HG03521 (cell line): Measurements from ENCODE around the gene CDK8.

Source experiments
- ATAC-seq: cut with Tn5 transposase; IDR thresholded peaks from one replicate; pipeline ENCODE4 v1.9.1; 2021; ENCODE audit warnings: mild to moderate bottlenecking, moderate library complexity; ENCODE audit not compliant: unreplicated experiment

Gene CDK8

GRCh38 chr13:26253787-26254582, at the start of gene CDK8:
CDK8 (plus strand) TSS chr13:26254129; CDS start chr13:26254642, 513 bp downstream.
- ATAC-seq = peak; percentile 81

GRCh38 chr13:26208287-26208686, 45.6 kb upstream of the CDK8 start:
- no peak for ATAC-seq

GRCh38 chr13:26213345-26213744, 40.6 kb upstream of the CDK8 start:
- ATAC-seq = no peak

GRCh38 chr13:26213982-26214381, 39.9 kb upstream of the CDK8 start:
- no peak for ATAC-seq

- ATAC-seq = no peak
Observed at GRCh38 chr13:26216042-26216441, 37.9 kb upstream of the CDK8 start.

GRCh38 chr13:26219726-26220125, 34.2 kb upstream of the CDK8 start:
- no peak for ATAC-seq

- no peak for ATAC-seq
Observed at GRCh38 chr13:26220575-26220974, 33.4 kb upstream of the CDK8 start.

- ATAC-seq = no peak
Observed at GRCh38 chr13:26221399-26221720, 32.6 kb upstream of the CDK8 start.

- peak; percentile 94 for ATAC-seq
Observed at GRCh38 chr13:26221721-26222519, 32.0 kb upstream of the CDK8 start, which contains the start of gene RNF6. RNF6 (minus strand) TSS chr13:26222314; CDS start chr13:26219649, 2,665 bp downstream.

- ATAC-seq = peak; percentile 39
Observed at GRCh38 chr13:26222520-26223046, 31.3 kb upstream of the CDK8 start.

- no peak for ATAC-seq
Observed at GRCh38 chr13:26225896-26226617, 27.9 kb upstream of the CDK8 start.

- no peak for ATAC-seq
Observed at GRCh38 chr13:26227166-26227971, 26.6 kb upstream of the CDK8 start.

GRCh38 chr13:26228096-26228495, 25.8 kb upstream of the CDK8 start:
- no peak for ATAC-seq

GRCh38 chr13:26229080-26229615, 24.8 kb upstream of the CDK8 start:
- no peak for ATAC-seq

- ATAC-seq = no peak
Observed at GRCh38 chr13:26230703-26231102, 23.2 kb upstream of the CDK8 start.

GRCh38 chr13:26236296-26236695, 17.6 kb upstream of the CDK8 start:
- no peak for ATAC-seq

- ATAC-seq = no peak
Observed at GRCh38 chr13:26246154-26246553, 7.8 kb upstream of the CDK8 start.

GRCh38 chr13:26247011-26247410, 6.9 kb upstream of the CDK8 start:
- ATAC-seq = no peak

- ATAC-seq = no peak
Observed at GRCh38 chr13:26247608-26248007, 6.3 kb upstream of the CDK8 start.

GRCh38 chr13:26249551-26249950, 4.4 kb upstream of the CDK8 start:
- ATAC-seq = no peak
